K562 (cell line): ENCODE results near the gene PLEKHO1. TPM values are rescaled to one million over a fixed set of nuclear protein-coding genes. Genes with fewer than 3 reads are reported as not detected.

Source experiments
- DNMT1 ChIP-seq: fragments of 450-650 bp; IDR thresholded peaks from 2 replicates; pipeline ENCODE4 v1.6.1; 2016; ENCODE audit warnings: antibody characterized with exemption, mild to moderate bottlenecking
- EGR1 ChIP-seq: fragments of 450-650 bp; conservative IDR thresholded peaks from 2 replicates; pipeline ENCODE4 v1.6.1; 2017; ENCODE audit warnings: mild to moderate bottlenecking
- GTF2B ChIP-seq: IDR thresholded peaks from 2 replicates; pipeline ENCODE4 v1.6.1; 2011; ENCODE audit not compliant: insufficient read length; ENCODE audit errors: extremely low read depth
- MCM5 ChIP-seq: fragments of 450-650 bp; IDR thresholded peaks from 2 replicates; pipeline ENCODE4 v1.6.1; 2016; ENCODE audit warnings: low read depth
- MYNN ChIP-seq, 2 experiments: sonication (generic); formaldehyde crosslinking in 1 of 2; IDR thresholded peaks; 2 replicates each; pipeline versions ENCODE4 v1.5.0 to v1.6.1; 2016 to 2020; ENCODE audit warnings: antibody characterized with exemption in 1 of 2, missing genetic modification reagents in 1 of 2
- PHF8 ChIP-seq: fragments of 200-600 bp; sonication (generic); IDR thresholded peaks from 2 replicates; pipeline ENCODE4 v1.6.1; 2012; ENCODE audit warnings: mixed run types, mild to moderate bottlenecking, inconsistent platforms, low read length, moderate library complexity, borderline replicate concordance
- STAT5A ChIP-seq: IDR thresholded peaks from 2 replicates; pipeline ENCODE4 v1.6.1; 2012; ENCODE audit warnings: low read length, inconsistent platforms, borderline replicate concordance
- TBP ChIP-seq: optimal IDR thresholded peaks from 2 replicates; pipeline ENCODE3; 2011; ENCODE audit warnings: low read depth, low read length, improper control_type of control experiment
- THAP12 ChIP-seq: fragments of 250-450 bp; sonication (Bioruptor Pico); IDR thresholded peaks from 2 replicates; pipeline ENCODE4 v1.9.0; 2021; ENCODE audit warnings: mild to moderate bottlenecking, inconsistent platforms
- ZBTB11 ChIP-seq, 3 experiments: fragments of 200-800 bp in 1 of 3; fragments of 250-450 bp in 1 of 3; fragments of 450-650 bp in 1 of 3; sonication (Bioruptor Pico) in 1 of 3; sonication (Bioruptor generic) in 1 of 3; formaldehyde crosslinking in 1 of 3; IDR thresholded peaks; 2 replicates each; pipeline versions ENCODE4 v1.6.1 to v1.8.0; 2016 to 2022; ENCODE audit warnings: mild to moderate bottlenecking in 2 of 3, missing genetic modification characterization in 2 of 3, missing compliant biosample characterization in 1 of 3, moderate library complexity in 1 of 3
- ZBTB26 ChIP-seq: fragments of 450-650 bp; formaldehyde crosslinking; IDR thresholded peaks from 2 replicates; pipeline ENCODE4 v1.4.0; 2022; ENCODE audit warnings: missing genetic modification characterization
- ZNF778 ChIP-seq: fragments of 450-650 bp; formaldehyde crosslinking; IDR thresholded peaks from 2 replicates; pipeline ENCODE4 v1.4.0; 2020; ENCODE audit warnings: mild to moderate bottlenecking, moderate library complexity
- polyA plus RNA-seq, 8 experiments: library from polyadenylated mRNA; depleted of rRNA in 4 of 8; stranded (reverse) in 5 of 8; unstranded in 3 of 8; fragments of >200 nt; fragmentation: Nextera tagmentation in 2 of 8; fragmentation: Illumina TruSeq in 1 of 8; extraction: Ambion mirVana in 2 of 8; extraction: Trizol in 1 of 8; gene quantifications; 2 replicates each; pipeline versions ENCODE4 v1.2.1 to v1.2.3, GENCODE V29; 2011 to 2014; ENCODE audit warnings: inconsistent platforms in 1 of 8, missing spikeins in 1 of 8
- total RNA-seq, 7 experiments: library from RNA; depleted of rRNA in 6 of 7; stranded (reverse); fragments of >200 nt in 6 of 7; fragmentation: Illumina TruSeq in 2 of 7; extraction: Trizol in 2 of 7; gene quantifications; 2 replicates each; pipeline versions ENCODE4 v1.2.1 to v1.2.3, GENCODE V29; 2011 to 2021; ENCODE audit warnings: low replicate concordance in 1 of 7
- TF ChIP-seq, protein P1 (sequence below): fragments of 200-800 bp; sonication (Bioruptor generic); IDR thresholded peaks from 2 replicates; pipeline ENCODE4 v1.6.1; 2017; ENCODE audit warnings: missing genetic modification characterization, missing compliant biosample characterization

Gene PLEKHO1
- total and polyA plus RNA-seq, 9 of the 15 experiments (the other 6 are each of a cell fraction or from before 2014, with no cell fraction given) = 0.39 to 16.2 (median 9.6) TPM

GRCh38 chr1:150187560-150187931 is 37.8 kb downstream of the PLEKHO1 start (continued):
- TF ChIP-seq GTF2B (no peak), THAP12 (CRISPR knock-in tag) (no peak), TBP (no peak), ZNF778 (CRISPR knock-in tag) (no peak), PHF8 (no peak), MYNN (IDR thresholded peaks at IDR 0.05) (no peak), MYNN (CRISPR knock-in tag; IDR thresholded peaks at IDR 0.05) (no peak), DNMT1 (no peak), EGR1 (peak; percentile 33; the same call in 1 of the 2 replicates), ZBTB26 (CRISPR knock-in tag) (no peak), STAT5A (no peak), MCM5 (no peak), ZBTB11 (CRISPR knock-in tag; IDR thresholded peaks at IDR 0.05) (0 out of 6 replicates have a peak, but pooled peaks of 1 of the 3 experiments have one; percentile 25)
- TF ChIP-seq, protein P1, sequence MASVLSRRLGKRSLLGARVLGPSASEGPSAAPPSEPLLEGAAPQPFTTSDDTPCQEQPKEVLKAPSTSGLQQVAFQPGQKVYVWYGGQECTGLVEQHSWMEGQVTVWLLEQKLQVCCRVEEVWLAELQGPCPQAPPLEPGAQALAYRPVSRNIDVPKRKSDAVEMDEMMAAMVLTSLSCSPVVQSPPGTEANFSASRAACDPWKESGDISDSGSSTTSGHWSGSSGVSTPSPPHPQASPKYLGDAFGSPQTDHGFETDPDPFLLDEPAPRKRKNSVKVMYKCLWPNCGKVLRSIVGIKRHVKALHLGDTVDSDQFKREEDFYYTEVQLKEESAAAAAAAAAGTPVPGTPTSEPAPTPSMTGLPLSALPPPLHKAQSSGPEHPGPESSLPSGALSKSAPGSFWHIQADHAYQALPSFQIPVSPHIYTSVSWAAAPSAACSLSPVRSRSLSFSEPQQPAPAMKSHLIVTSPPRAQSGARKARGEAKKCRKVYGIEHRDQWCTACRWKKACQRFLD (CRISPR knock-in tag) = no peak
